Activated CD4-positive, alpha-beta T cell treated with anti-CD3 and anti-CD28 coated beads, Interleukin-2, amount 10 ng/mL, durations not matched to agents 24 days and 14 days (primary cell): Measurements from ENCODE around the gene GRIP1. TPM values are rescaled to one million over a fixed set of nuclear protein-coding genes. Genes with fewer than 3 reads are reported as not detected.

Experiments used
- DNase-seq: peaks from one replicate; pipeline ENCODE4 v3.0.0; 2022
- H3K27ac Mint-ChIP-seq: one replicate; pipeline ENCODE4 v1.8.0; 2022; ENCODE audit warnings: mild to moderate bottlenecking, mixed read lengths
- H3K27me3 Mint-ChIP-seq: one replicate; pipeline ENCODE4 v1.8.0; 2022; ENCODE audit warnings: mixed read lengths
- H3K36me3 Mint-ChIP-seq: one replicate; pipeline ENCODE4 v1.8.0; 2022; ENCODE audit warnings: low read depth, mild to moderate bottlenecking, mixed read lengths
- H3K4me1 Mint-ChIP-seq: one replicate; pipeline ENCODE4 v1.8.0; 2021; ENCODE audit warnings: mixed read lengths
- H3K4me3 Mint-ChIP-seq: one replicate; pipeline ENCODE4 v1.8.0; 2022; ENCODE audit warnings: mild to moderate bottlenecking, moderate library complexity, mixed read lengths
- H3K9me3 Mint-ChIP-seq: one replicate; pipeline ENCODE4 v1.8.0; 2021; ENCODE audit warnings: mixed read lengths
- intact Hi-C: fragments of 100-400 bp; cut with micrococcal nuclease; formaldehyde crosslinking; loops from one replicate; pipeline ENCODE4 v1.15.1; 2023
- total RNA-seq: library from RNA; stranded (reverse); gene quantifications from 2 replicates; pipeline ENCODE4 v1.2.3, GENCODE V29; 2022

Gene GRIP1
- total RNA-seq, 1 donor from 2014 or later: 0.40 TPM

DNA sequence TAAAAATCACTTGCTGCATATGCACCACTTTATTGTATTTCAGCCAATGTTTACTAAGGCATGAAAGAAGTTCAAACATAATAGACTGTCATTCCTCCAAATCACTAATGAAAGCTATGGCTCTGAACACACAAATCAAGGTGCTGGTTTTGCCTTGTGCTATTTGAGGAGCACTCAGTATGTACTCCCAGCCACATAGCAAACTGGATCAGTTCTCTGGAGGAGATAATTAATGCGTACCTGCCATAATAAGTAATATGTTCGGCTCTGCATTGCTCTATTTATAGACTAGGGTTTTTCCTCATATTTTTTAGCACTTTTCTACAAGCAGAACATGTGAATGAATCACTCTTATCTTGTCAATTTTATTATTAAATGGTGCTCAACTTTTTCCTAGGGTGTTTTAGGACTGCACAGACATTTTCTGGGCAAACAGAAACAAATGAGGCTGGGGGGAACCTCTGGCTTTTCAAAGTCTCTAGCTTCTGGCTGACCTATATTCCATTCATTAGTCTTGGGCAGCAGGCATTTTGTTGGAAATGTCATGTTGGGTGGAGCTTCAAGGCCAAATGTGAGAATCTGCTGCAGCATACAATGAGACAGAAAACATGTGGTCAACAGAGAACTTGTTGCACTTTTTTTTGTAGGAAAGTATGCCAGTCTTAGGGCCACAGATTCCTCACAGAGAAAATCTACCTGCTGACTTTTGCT lies 88.4 kb downstream of the GRIP1 start:
- Mint-ChIP-seq H3K4me1 (no peaks in the 10 kb centered on the region), H3K27ac (no peak overlapping the region), H3K27me3 (no peaks in the 10 kb centered on the region), H3K4me3 (no peak overlapping the region), H3K9me3 (no peaks in the 10 kb centered on the region), H3K36me3 (no peaks in the 10 kb centered on the region)
- DNase-seq: no peak
- intact Hi-C loops: no loop called here

GRCh38 chr12:66589095-66589494 lies 89.8 kb downstream of the GRIP1 start:
- intact Hi-C loops: no loop called here
- Mint-ChIP-seq H3K4me1 (no peaks in the 10 kb centered on the region), H3K27ac (no peak overlapping the region), H3K27me3 (no peaks in the 10 kb centered on the region), H3K9me3 (no peaks in the 10 kb centered on the region), H3K36me3 (no peaks in the 10 kb centered on the region), H3K4me3 (no peak overlapping the region)
- DNase-seq: no peak

DNA sequence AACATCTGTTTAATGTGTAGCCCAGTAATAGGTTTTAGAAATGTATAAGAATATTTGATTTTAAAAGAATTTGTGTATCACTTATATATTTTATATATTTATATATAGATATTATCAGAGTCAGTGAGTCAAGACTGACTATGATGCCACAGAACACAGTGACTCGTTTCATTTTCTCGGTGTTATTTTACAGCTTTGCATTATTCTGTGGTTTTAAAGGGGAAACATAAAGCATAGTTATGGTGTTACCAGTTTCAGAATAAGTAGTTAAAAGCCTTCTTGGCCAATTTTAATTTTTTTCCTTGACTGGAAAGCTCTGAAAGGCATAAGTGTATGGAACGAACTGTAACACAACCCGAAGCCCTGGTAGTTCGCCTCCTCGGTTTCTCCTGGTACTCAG lies 91.0 kb downstream of the GRIP1 start:
- DNase-seq: no peak
- no peak overlapping the region for H3K4me3 Mint-ChIP-seq
- H3K36me3 Mint-ChIP-seq: no peaks in the 10 kb centered on the region
- intact Hi-C loops: no loop called here
- no peaks in the 10 kb centered on the region for H3K27me3 Mint-ChIP-seq
- H3K9me3 Mint-ChIP-seq: no peaks in the 10 kb centered on the region
- H3K4me1 Mint-ChIP-seq: no peaks in the 10 kb centered on the region
- no peak overlapping the region for H3K27ac Mint-ChIP-seq

DNA sequence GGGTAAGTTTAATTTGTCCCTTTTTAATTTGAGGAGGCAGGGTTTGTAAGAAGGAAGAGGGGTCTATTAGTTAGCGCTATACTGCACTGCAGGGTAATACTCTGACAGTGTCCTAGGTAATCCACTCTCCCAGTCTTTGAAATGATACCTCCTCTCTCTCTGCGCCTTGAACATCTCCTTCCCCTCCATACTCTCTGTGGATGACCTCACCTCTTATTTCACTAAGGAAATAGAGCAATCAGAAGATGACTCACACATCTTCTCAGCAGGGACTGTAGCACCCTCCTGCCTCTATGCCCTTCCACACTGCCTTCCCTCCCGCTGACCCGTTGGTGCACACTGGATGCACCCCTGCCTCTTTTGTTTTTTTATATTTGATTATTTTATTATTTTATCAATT lies 94.2 kb downstream of the GRIP1 start:
- Mint-ChIP-seq H3K27ac (no peak overlapping the region), H3K9me3 (no peaks in the 10 kb centered on the region), H3K4me3 (no peak overlapping the region), H3K4me1 (no peaks in the 10 kb centered on the region), H3K36me3 (no peaks in the 10 kb centered on the region), H3K27me3 (no peaks in the 10 kb centered on the region)
- no peak for DNase-seq
- intact Hi-C loops: no loop called here

DNA sequence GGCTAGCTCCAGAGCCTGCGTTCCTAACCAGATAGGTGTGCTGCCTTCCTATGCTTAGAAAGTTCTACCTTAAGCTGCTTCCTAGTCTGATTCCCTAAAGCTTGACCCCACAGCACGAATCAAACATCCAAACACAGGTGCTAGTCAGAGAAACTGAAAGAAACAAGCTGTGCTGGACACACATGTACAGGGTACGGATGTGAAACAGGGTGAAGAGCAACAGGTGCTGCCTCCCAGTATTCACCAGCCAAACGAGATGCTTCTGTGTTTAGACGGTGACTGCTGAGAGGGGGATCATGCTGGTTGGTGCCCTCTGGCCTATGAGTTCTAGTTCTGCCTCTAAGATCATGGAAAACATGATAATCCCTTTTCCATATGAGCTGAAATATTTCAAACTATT lies 105.3 kb downstream of the GRIP1 start:
- H3K4me3 Mint-ChIP-seq: no peak overlapping the region

DNA sequence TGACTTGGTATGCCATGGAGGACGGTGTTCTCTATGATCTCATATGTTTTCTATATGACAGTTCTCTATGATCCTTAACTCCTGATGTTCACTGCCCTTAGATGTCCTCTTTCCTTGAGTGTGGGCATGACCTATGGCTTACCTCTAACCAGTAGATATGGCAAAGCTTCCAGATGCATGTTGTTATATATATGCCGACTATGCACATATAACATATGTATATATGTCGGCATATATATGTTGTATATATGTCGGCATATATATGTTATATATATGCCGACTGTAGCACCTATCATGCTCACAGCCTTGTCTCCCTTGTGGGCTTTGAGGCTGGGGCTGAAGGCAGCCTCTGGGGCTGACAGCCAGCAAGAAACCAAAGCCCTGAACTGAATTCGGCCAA lies 106.0 kb downstream of the GRIP1 start:
- no peak overlapping the region for H3K4me3 Mint-ChIP-seq
- no peaks in the 10 kb centered on the region for H3K4me1 Mint-ChIP-seq
- no peak overlapping the region for H3K27ac Mint-ChIP-seq
- DNase-seq: no peak
- intact Hi-C loops: no loop called here
- no peaks in the 10 kb centered on the region for H3K27me3 Mint-ChIP-seq
- no peaks in the 10 kb centered on the region for H3K36me3 Mint-ChIP-seq
- peaks cover 6% of the 10 kb centered on the region for H3K9me3 Mint-ChIP-seq

More for the DNA sequence above, 105.3 kb downstream of the GRIP1 start:
- intact Hi-C loops: no loop called here
- no peaks in the 10 kb centered on the region for H3K36me3 Mint-ChIP-seq
- H3K27me3 Mint-ChIP-seq: no peaks in the 10 kb centered on the region
- H3K9me3 Mint-ChIP-seq: peaks cover 6% of the 10 kb centered on the region
- no peak overlapping the region for H3K27ac Mint-ChIP-seq
- H3K4me1 Mint-ChIP-seq: no peaks in the 10 kb centered on the region
- no peak for DNase-seq

DNA sequence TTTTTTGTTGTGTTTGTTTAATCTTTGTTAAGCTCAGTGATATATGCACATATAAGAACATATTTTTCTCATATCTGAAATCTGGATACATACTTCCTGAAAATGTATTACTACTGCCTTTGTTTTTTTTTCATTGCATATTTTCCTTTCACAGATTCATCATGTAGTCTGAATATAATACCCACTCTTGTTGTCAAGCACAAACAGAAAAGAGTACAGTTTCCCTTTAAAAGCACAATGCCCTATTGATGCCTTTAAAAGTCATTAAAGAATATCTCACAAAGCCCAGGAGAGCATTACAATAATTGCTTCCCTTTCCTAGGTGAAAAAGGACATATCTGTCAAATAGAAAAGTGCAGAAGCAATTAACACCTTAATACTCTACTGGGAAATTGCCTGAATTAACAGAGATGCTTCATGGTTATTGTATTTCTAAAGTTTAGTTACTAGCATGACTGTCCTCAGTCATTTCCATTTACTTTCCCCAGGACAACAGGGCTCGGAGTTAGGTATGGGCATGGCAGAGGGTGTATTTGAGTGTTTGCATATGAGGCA lies 107.4 kb downstream of the GRIP1 start:
- Mint-ChIP-seq H3K36me3 (no peaks in the 10 kb centered on the region), H3K27me3 (no peaks in the 10 kb centered on the region), H3K4me3 (no peak overlapping the region), H3K9me3 (no peaks in the 10 kb centered on the region), H3K4me1 (no peaks in the 10 kb centered on the region), H3K27ac (no peak overlapping the region)
- DNase-seq: no peak
- intact Hi-C loops: no loop called here

DNA sequence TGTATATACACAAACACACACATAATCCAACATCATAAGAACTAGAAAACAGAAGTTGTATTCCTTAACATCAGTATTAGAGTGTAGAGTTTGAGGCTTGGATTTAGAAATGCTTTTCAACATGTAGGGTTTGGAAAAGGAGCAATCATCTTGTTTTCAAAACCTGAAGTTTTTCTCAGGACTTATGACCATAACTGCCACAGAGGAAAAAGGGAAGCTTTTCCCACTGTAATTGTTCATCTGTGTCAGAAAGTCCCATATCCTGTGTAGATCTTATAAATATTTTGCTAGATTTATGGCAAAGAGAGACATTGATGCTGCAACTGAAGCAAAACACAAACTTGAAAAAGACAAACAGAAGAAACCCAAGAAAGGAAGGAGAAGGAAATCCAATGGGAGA lies 115.7 kb downstream of the GRIP1 start:
- Mint-ChIP-seq H3K27ac (no peak overlapping the region), H3K4me1 (no peaks in the 10 kb centered on the region), H3K9me3 (peaks cover 13% of the 10 kb centered on the region), H3K4me3 (no peak overlapping the region), H3K36me3 (no peaks in the 10 kb centered on the region), H3K27me3 (no peaks in the 10 kb centered on the region)
- intact Hi-C loops: no loop called here
- no peak for DNase-seq

DNA sequence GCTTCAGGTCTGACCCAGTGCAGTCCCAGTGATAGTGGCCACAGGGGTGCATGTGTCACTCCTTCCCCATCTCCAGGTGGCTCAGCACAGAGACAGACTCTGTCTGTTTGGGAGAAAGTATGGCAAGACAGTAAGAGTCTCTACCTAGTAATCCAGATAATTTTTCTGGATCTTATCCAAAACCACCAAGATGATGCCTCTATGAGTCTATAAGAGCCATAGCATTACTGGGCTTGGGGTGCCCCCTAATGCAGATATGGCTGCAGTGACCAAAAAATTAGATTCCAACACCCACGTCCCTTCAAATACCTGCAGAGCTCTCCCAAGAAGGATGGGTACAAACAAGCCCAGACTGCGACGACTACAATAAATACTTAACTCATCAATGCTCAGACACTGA lies 123.8 kb downstream of the GRIP1 start:
- Mint-ChIP-seq H3K36me3 (no peaks in the 10 kb centered on the region), H3K27me3 (no peaks in the 10 kb centered on the region), H3K27ac (no peak overlapping the region), H3K9me3 (no peaks in the 10 kb centered on the region), H3K4me3 (no peak overlapping the region), H3K4me1 (no peaks in the 10 kb centered on the region)
- intact Hi-C loops: no loop called here
- DNase-seq: no peak

- no peaks in the 10 kb centered on the region for H3K4me1 Mint-ChIP-seq
- H3K27ac Mint-ChIP-seq: no peak overlapping the region
- H3K36me3 Mint-ChIP-seq: no peaks in the 10 kb centered on the region
- peaks cover 2% of the 10 kb centered on the region for H3K27me3 Mint-ChIP-seq
- H3K4me3 Mint-ChIP-seq: no peak overlapping the region
- H3K9me3 Mint-ChIP-seq: no peaks in the 10 kb centered on the region
- no peak for DNase-seq
- intact Hi-C loops: no loop called here
Measured at GRCh38 chr12:66552716-66553115, 126.2 kb downstream of the GRIP1 start.

DNA sequence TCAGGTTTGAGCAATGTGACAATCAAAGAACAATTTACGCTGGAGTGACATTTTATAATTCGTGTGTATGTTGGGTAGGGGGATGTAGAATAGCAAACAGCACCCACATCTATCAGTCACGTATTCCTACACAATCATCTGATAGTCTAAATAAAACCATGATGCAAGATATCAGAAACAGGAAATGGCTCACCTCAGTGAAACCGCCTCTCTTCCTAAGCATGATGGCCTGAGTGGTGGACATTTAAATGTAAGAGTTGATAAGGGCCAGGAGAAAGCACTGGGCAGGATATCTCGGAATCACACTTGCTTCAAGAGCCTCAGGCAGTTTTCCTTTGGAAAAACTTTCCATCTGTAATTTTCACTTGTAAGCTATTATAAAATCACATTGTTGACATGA lies 128.2 kb downstream of the GRIP1 start:
- Mint-ChIP-seq H3K27me3 (peaks cover 4% of the 10 kb centered on the region), H3K27ac (no peak overlapping the region), H3K9me3 (no peaks in the 10 kb centered on the region), H3K4me1 (no peaks in the 10 kb centered on the region), H3K36me3 (no peaks in the 10 kb centered on the region), H3K4me3 (no peak overlapping the region)
- intact Hi-C loops: no loop called here
- DNase-seq: no peak

GRCh38 chr12:66549050-66549389 lies 129.9 kb downstream of the GRIP1 start:
- H3K27me3 Mint-ChIP-seq: peaks cover 4% of the 10 kb centered on the region
- intact Hi-C loops: no loop called here
- no peaks in the 10 kb centered on the region for H3K4me1 Mint-ChIP-seq
- no peak for DNase-seq
- H3K36me3 Mint-ChIP-seq: no peaks in the 10 kb centered on the region
- H3K4me3 Mint-ChIP-seq: no peak overlapping the region
- no peaks in the 10 kb centered on the region for H3K9me3 Mint-ChIP-seq
- H3K27ac Mint-ChIP-seq: no peak overlapping the region

DNA sequence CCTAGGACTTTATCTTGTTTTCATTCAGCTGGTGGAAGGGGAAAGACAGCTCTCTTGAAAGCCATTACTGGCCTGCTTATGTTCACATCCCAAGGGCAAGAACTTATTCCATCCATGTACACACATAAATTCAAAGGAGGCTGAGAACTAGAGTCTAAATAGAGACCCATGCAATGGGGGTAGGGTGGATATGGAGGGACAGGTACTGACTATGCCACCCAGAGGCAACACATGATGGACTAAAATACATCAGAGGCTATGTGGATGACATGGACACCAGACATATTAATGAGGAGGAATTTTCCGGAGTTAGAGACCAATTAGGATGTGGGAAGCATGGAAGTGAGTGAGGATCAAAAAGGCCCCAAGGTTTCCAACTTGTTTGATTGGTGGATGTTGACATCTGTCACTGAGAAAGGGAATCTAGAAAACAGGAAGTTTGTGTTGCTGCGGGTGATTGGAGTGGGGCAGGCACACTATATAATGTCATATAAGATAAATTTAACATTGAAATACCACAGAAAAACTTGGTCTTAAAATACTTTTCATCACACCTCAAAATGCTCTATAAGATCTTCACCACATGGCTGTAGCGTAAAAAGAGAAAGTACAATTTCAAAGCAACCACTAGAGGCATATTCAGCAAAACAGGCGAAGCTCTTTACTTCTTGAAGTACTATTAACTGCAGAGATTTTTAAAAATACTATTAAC lies 130.4 kb downstream of the GRIP1 start:
- no peaks in the 10 kb centered on the region for H3K4me1 Mint-ChIP-seq
- no peak overlapping the region for H3K4me3 Mint-ChIP-seq
- H3K27me3 Mint-ChIP-seq: peaks cover 4% of the 10 kb centered on the region

GRCh38 chr12:66541426-66541825 lies 137.4 kb downstream of the GRIP1 start:
- Mint-ChIP-seq H3K4me1 (no peaks in the 10 kb centered on the region), H3K27me3 (no peaks in the 10 kb centered on the region), H3K4me3 (no peak overlapping the region), H3K27ac (no peak overlapping the region), H3K36me3 (no peaks in the 10 kb centered on the region), H3K9me3 (no peaks in the 10 kb centered on the region)
- intact Hi-C loops: no loop called here
- DNase-seq: no peak

More for the DNA sequence above, 130.4 kb downstream of the GRIP1 start:
- Mint-ChIP-seq H3K9me3 (no peaks in the 10 kb centered on the region), H3K27ac (no peak overlapping the region), H3K36me3 (no peaks in the 10 kb centered on the region)
- DNase-seq: no peak
- intact Hi-C loops: no loop called here
